ENCODE data around the gene IL1B.

The IL1B gene

GRCh38 chr2:112828251-112828691 is 8.3 kb downstream of the IL1B start:
- no peak for DNase-seq

- DNase-seq = no peak
These were observed 8.9 kb downstream of the IL1B start for GRCh38 chr2:112827604-112828185.

DNA sequence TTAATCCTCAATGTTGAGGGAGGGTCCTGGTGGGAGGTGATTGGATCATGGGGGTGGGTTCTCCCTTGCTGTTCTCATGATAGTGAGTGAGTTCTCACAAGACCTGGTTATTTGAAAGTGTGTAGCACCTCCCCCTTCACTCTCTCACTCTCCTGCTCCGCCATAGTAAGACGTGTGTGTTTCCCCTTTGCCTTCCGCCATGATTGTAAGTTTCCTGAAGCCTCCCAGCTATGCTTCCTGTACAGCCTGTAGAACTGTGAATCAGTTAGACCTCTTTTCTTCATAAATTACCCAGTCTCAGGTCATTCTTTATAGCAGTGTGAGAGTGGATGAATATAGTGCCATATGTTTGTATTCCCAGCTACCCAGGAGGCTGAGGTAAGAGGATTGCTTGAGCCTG is 9.6 kb downstream of the IL1B start:
- no peak for DNase-seq

DNA sequence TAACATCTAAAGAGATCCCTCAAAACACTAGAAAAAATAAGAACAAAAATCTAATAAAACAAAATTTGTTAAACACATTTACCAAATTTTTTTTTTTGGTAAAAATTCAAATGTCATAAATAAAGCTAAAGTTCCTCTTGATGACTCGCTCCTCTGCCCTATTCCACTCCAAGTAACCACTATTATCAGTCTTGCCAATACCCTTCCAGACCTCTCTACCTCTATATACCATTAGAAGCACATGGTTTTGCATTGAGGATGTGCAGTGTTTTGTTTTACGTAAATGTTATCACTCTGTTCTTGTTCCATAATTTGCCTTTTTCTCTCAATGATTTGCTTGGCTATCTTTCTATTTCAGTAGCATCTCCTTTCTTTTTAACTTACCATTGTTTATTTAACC is 10.9 kb downstream of the IL1B start:
- no peak for DNase-seq

GRCh38 chr2:112824694-112825085 is 11.9 kb downstream of the IL1B start:
- DNase-seq = no peak

DNA sequence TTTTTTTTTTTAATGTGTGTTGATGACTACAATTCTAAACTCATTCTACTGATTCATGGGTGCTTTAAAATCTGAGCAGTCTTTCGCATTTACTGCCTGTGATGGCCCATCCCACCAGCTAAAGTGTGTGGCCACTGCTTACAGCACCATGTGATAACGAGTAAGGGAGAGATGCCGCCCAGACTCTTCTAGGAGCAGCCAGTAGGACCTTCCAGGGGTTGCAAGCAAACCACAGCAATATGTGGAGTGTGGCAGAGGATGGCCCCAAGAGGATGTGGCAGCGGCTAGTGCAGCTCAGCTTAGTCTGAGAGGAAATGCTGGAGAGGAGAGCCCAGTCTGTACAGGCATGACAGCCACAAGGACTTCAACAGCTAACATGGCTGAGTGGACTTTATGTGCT is 14.9 kb downstream of the IL1B start:
- DNase-seq = peak in 1 of 5 donors; percentile 69

DNA sequence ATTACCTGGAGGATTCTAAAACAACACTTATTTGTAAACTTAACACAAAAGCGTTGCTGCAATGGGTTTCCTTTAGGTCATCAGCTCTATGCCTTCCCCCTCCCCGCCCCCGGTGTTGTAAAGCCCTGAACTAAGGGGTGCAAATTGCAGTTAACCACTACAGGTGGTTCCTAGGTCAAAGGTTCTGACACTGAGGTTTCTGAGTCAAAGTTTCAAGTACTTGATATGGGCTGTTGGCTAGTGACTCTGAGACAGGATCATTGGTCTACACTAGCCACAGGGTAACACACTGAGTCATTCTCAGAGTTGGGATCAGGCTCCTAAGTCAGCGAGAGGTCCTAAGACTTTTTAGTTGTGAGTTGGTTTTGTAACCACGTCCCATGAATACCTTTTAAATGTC is 15.4 kb downstream of the IL1B start:
- DNase-seq = peak in 1 of 5 donors; percentile 82

- DNase-seq = no peak
These were observed 16.2 kb downstream of the IL1B start for GRCh38 chr2:112820343-112820742.

DNA sequence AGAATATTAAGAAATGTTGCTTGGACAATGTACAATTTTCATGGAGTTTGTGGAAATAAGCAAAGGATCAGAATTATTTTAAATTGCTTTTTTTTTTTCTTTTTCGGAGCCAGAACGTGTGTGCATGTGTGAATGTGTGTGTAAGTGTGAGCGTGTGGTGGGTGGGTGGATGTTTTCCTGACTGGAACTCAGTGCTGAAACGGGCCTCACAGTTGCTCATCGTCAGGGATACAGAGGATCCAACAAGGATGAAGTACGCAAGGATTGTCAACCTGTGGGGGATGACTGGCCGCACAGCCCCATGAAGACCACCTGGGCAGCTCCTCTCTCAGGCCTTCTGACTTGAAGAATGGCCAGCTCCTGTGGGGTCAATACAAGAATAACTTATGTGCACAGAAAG is 17.5 kb downstream of the IL1B start:
- no peak for DNase-seq

DNA sequence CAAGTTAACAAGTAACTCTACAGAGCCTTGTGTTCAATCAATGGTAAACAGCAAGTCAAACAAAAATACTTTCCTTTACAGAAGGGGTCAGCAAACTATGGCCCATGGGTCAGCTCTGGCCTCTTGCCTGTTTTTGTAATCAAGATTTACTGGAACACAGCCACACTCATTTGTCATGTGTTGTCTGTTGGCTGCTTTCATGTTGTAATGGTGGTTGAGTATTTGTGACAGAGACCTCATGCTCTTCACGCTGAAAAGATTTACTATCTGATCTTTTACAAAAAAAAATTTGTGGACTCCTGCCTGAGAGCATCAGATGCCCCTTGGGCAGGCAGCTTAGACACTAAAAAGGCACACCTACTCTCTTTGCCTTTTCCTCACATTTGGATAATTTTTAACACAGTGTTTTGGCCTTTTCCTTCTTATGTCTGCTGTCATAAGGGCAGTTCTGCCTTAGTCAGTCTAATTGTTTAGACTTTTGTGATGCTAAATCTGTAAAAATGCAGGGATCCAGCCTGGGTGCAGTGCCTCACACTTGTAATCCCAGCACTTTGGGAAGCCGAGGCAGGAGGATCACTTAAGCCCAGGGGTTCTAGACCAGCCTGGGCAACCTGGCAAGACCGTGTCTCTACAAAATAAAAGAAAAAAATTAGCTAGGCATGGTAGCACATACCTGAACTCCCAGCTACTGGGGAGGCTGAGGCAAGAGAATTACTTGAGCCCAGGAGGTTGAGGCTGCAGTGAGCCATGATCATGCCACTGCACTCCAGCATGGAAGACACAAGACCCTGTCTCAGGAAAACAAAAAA is 18.3 kb downstream of the IL1B start:
- no peak for DNase-seq

- no peak for DNase-seq
These were observed 19.4 kb downstream of the IL1B start for GRCh38 chr2:112817082-112817689.

- DNase-seq = no peak
These were observed 22.3 kb downstream of the IL1B start for GRCh38 chr2:112814278-112814677.

DNA sequence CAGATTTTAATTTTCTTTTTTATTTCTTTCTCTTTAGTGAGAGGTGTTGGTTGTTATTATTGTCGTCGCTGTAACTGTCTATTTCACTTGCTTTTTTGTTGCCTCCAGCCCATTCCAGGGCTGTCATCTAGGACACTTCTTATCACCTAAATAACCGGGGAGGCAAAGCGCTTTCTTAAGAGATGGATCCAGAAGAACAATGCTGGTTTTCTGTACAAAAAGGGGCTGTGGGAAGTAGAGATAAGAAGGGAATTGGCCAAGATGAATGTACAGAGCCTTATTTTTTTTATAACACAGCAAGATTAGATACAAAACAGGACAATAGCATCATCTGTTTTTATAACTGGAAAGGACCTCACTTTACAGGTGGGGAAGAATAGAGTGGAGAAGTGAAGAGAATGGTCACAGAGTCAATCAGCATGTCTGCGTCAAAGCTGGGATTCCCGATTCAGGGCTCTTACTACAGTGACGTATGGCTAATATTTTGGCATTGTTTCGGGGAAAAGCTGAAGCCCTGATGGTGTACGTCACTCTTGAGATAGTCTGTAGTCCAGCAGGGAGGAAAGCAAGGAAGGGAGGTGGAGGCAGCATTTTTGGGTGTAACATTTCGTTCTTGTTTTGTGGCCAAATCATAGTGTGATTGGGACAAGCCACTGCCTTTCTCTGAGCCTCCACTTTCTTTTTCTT is 23.2 kb downstream of the IL1B start:
- no peak for DNase-seq

DNA sequence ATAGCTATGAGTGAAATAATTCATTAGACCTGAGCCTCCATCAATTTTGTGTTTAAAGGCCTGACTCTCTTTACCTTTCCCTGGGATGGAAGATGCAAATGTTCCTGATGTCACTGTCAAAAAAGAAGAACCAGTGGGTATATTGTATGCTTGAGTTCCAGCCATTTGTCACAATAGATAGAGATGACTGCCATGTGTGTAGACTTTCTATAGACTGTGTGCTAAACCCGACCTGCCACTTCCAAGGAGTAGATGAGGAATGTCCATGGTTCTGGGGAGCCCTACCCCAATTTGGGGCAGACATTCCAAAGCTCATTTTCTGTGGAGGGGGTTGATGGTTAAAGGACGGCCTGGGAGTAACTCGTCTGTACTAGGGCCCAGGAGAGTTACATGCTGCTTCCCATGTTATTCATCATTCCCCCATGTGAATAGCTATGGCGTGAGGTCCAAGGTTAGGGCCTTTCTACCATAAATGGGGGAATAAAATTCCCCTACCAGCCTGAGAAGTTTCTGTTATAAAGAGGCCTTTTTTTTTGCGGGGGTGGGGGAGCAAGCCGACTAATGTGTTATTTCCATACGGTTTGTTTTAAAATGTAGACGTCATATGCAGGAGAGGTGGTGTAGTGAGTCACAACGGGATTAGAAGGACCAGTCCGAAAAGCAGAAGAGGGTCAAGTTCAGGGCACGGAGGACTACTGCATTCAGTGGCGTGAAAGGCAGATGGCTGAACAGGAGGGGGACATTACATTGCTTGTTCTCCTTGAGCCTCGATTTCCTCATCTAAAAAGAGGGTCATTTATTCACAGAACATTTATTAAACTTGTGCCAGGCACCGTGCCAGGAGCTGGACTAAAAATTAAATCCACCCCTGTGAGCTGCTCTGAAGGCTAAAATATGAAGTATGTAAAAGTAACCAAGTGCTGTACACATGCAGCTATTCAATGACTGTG is 24.0 kb downstream of the IL1B start:
- no peak for DNase-seq

GRCh38 chr2:112811841-112812306 is 24.7 kb downstream of the IL1B start:
- DNase-seq = peak in 1 of 5 donors; percentile 32

DNA sequence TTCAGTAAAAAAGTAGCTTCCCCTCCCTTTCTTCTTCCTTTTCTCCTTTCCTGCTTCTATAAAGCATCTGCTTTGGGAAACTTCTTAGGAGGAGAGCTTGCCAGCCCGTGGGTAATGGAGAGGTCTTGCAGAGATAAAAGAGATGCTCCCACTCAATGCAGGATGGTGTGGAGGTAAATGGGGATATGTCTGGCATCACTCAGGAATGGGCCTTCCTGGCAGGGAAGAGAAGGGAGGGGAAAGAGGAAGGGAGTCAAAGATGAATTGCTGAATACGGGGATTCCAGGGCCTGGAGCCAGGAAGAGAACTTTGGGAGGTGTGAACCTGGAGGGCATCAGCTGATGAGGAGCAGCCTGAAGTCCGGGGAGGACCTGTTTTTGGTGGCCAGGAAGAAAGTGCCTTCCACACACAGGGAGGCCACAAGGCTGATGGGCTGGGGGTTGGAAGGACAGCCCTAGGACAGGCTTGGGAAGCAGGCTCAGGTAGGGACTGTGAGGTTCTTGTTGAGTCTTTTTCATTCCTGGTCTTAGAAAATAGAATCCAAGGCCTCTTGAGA is 25.2 kb downstream of the IL1B start:
- no peak for DNase-seq

DNA sequence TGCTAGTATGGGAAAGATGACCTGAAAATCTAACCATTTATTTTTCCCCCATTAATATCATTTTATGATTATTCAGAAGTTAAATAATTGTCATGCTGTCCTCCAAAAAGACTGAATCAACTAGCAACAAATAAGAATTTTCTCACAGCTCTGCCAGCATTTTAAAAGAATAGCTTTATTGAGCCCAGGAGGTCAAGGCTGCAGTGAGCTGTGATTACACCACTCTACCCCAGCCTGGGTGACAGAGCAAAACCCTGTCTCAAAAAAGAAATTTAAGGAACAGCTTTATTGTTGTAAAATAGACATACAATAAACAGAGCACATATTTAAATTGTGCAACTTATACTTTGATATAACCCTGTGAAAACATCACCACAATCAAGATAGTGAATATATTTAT is 27.5 kb downstream of the IL1B start:
- no peak for DNase-seq

- no peak for DNase-seq
These were observed 29.3 kb downstream of the IL1B start for GRCh38 chr2:112807233-112807807.

DNA sequence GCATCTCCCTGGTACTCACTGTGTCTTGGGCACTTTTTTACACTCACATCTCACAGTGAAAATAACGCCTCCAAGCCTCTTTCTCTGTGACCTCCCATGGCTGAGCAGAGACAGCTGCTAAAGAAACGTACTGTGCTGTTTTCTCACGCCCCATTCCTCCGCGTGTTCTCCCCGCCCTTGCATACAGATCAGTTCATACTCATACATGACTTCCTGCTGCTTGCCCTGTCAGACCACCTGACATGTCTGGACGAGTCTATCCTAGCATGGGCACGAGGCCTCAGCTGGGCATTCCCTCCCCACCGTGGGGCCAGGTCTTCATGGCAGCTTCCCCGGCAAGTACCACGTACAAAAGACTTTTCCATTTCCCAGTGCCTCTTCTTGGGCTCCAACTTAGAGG is 31.0 kb downstream of the IL1B start:
- DNase-seq = peak in 1 of 5 donors; percentile 49

DNA sequence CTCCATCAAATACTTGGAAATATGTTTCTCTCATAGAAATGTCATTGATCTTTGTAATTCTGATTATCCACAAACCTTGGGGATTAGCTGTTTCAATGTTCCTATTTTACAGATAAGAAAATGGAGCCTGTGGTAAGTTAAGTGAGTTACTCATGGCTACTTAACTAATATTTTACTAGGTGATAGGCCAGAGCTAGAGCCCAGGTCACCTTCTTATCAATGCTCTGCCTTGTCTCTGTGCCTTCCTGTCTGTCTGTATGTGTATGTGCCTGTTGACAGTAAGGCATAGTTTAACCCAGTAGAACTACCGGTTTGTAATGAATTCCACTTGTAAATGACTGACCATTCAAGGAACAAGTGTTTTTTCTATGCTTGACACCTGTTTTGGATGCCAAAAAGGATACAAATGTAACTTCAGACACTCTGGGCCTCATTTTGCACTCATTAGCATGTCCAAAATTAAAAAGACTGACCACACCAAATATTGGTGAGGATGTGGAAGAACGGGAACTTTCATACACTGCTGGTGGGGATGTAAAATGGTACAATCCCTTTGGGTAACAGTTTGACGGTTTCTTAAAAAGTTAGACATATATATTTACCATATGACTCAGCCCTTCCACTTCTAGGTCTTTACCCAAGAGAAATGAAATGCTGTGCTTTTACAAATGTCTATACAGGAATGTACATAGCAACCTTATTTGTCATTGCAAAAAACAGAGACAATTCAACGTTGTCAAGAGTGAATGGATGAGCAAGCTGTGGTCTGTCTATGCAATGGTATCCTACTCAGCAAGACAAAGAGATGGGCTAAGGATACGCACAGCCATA is 32.7 kb downstream of the IL1B start:
- DNase-seq = peak in 1 of 5 donors; percentile 66

Data from T-helper 1 cell (primary cell).